KOPT-K1 (cell line): ENCODE results near the gene C19orf44.
"Not testable (repeated sequence)": the region's sequence is repeated elsewhere in the genome, so short reads cannot be mapped to it uniquely, and the experiment has no call there.

ENCODE experiments used
- H3K27ac ChIP-seq: fragments of 200-600 bp; sonication (generic); 2 replicates; pipeline ENCODE4 v1.5.1; 2016; ENCODE audit warnings: antibody characterized with exemption, mild to moderate bottlenecking, low read depth, low read length; ENCODE audit not compliant: poor library complexity, severe bottlenecking
- H3K36me3 ChIP-seq: fragments of 200-600 bp; sonication (generic); 2 replicates; pipeline ENCODE4 v1.5.1; 2017; ENCODE audit warnings: antibody characterized with exemption, mild to moderate bottlenecking, low read length, moderate library complexity; ENCODE audit not compliant: insufficient read depth
- H3K9me3 ChIP-seq: fragments of 200-600 bp; sonication (generic); 2 replicates; pipeline ENCODE4 v1.5.1; 2017; ENCODE audit warnings: antibody characterized with exemption, low read length, mild to moderate bottlenecking; ENCODE audit not compliant: insufficient read depth, poor library complexity, severe bottlenecking

Gene C19orf44

GRCh38 chr19:16461630-16462051, 34.6 kb upstream of the C19orf44 start:
- Histone ChIP-seq H3K27ac (no peak overlapping the region), H3K9me3 (no peaks in the 10 kb centered on the region), H3K36me3 (peaks cover 5% of the 10 kb centered on the region; the same call in 1 of the 2 replicates)

- Histone ChIP-seq H3K27ac (peak overlapping the region; percentile 5), H3K36me3 (peaks cover 5% of the 10 kb centered on the region; the same call in 1 of the 2 replicates), H3K9me3 (no peaks in the 10 kb centered on the region)
These were observed 33.4 kb upstream of the C19orf44 start for GRCh38 chr19:16462757-16463250.

- H3K27ac ChIP-seq, result peak overlapping the region; percentile 5
- H3K9me3 ChIP-seq, result no peaks in the 10 kb centered on the region
These were observed 32.7 kb upstream of the C19orf44 start for GRCh38 chr19:16463341-16463990.

GRCh38 chr19:16463991-16464575, 32.1 kb upstream of the C19orf44 start:
- Histone ChIP-seq H3K9me3 (no peaks in the 10 kb centered on the region), H3K27ac (no peak overlapping the region), H3K36me3 (peaks cover 5% of the 10 kb centered on the region; the same call in 1 of the 2 replicates)

More at GRCh38 chr19:16463341-16463990, 32.7 kb upstream of the C19orf44 start:
- peaks cover 5% of the 10 kb centered on the region; the same call in 1 of the 2 replicates for H3K36me3 ChIP-seq

GRCh38 chr19:16465239-16465638, 31.0 kb upstream of the C19orf44 start:
- peaks cover 5% of the 10 kb centered on the region; the same call in 1 of the 2 replicates for H3K36me3 ChIP-seq
- H3K27ac ChIP-seq, result no peak overlapping the region
- no peaks in the 10 kb centered on the region for H3K9me3 ChIP-seq

GRCh38 chr19:16466802-16467427, 29.3 kb upstream of the C19orf44 start:
- not testable (repeated sequence) for H3K36me3 ChIP-seq

GRCh38 chr19:16467581-16467980, 28.6 kb upstream of the C19orf44 start:
- H3K27ac ChIP-seq, result no peak overlapping the region
- H3K36me3 ChIP-seq, result peaks cover 5% of the 10 kb centered on the region; the same call in 1 of the 2 replicates
- no peaks in the 10 kb centered on the region for H3K9me3 ChIP-seq

More at GRCh38 chr19:16466802-16467427, 29.3 kb upstream of the C19orf44 start:
- H3K27ac ChIP-seq, H3K9me3 ChIP-seq: not testable (repeated sequence)

- Histone ChIP-seq H3K27ac (peak overlapping the region; percentile 61), H3K9me3 (no peaks in the 10 kb centered on the region)
These were observed 25.7 kb upstream of the C19orf44 start for GRCh38 chr19:16470541-16470910.

GRCh38 chr19:16470911-16471811, 25.0 kb upstream of the C19orf44 start:
- H3K27ac ChIP-seq, result peak overlapping the region; percentile 61
- no peaks in the 10 kb centered on the region for H3K36me3 ChIP-seq
- H3K9me3 ChIP-seq, result no peaks in the 10 kb centered on the region

More at GRCh38 chr19:16470541-16470910, 25.7 kb upstream of the C19orf44 start:
- H3K36me3 ChIP-seq, result no peaks in the 10 kb centered on the region

- H3K9me3 ChIP-seq, H3K36me3 ChIP-seq, H3K27ac ChIP-seq: not testable (repeated sequence)
These were observed 23.7 kb upstream of the C19orf44 start for GRCh38 chr19:16472559-16472899.

- H3K36me3 ChIP-seq, result no peaks in the 10 kb centered on the region
- no peak overlapping the region for H3K27ac ChIP-seq
- H3K9me3 ChIP-seq, result no peaks in the 10 kb centered on the region
These were observed 23.2 kb upstream of the C19orf44 start for GRCh38 chr19:16472992-16473391.

- no peaks in the 10 kb centered on the region for H3K36me3 ChIP-seq
- no peak overlapping the region for H3K27ac ChIP-seq
- H3K9me3 ChIP-seq, result no peaks in the 10 kb centered on the region
These were observed 22.3 kb upstream of the C19orf44 start for GRCh38 chr19:16473875-16474392.

- H3K27ac ChIP-seq, result no peak overlapping the region
- H3K36me3 ChIP-seq, result no peaks in the 10 kb centered on the region
- H3K9me3 ChIP-seq, result no peaks in the 10 kb centered on the region
These were observed 19.8 kb upstream of the C19orf44 start for GRCh38 chr19:16476401-16476800.

GRCh38 chr19:16477311-16477710, 18.9 kb upstream of the C19orf44 start:
- Histone ChIP-seq H3K36me3 (no peaks in the 10 kb centered on the region), H3K9me3 (no peaks in the 10 kb centered on the region), H3K27ac (no peak overlapping the region)
